Immature natural killer cell (primary cell): ENCODE data around the gene NCOA3. TPM values are rescaled to one million over a fixed set of nuclear protein-coding genes. Genes with fewer than 3 reads are reported as not detected.
A peak's percentile ranks its signal among the peaks of the same experiment; 100 is the strongest.

Source experiments
- DNase-seq, 3 donors: peaks; one replicate each; pipeline ENCODE4 v3.0.0; 2022; ENCODE audit warnings: mixed read lengths in 1 of 3
- H3K27ac Mint-ChIP-seq, 6 donors: one replicate each; pipeline ENCODE4 v1.8.0; 2020; ENCODE audit warnings: mixed read lengths in 6 of 6, mild to moderate bottlenecking in 5 of 6, inconsistent platforms in 4 of 6, moderate library complexity in 3 of 6
- H3K27me3 Mint-ChIP-seq, 3 donors: one replicate each; pipeline ENCODE4 v1.8.0; 2020 to 2021; ENCODE audit warnings: low read depth in 3 of 3, mild to moderate bottlenecking in 3 of 3, mixed read lengths in 3 of 3, moderate library complexity in 3 of 3, inconsistent platforms in 1 of 3
- H3K36me3 Mint-ChIP-seq, 3 donors: one replicate each; pipeline ENCODE4 v1.8.0; 2020; ENCODE audit warnings: mixed read lengths in 3 of 3, inconsistent platforms in 2 of 3, mild to moderate bottlenecking in 2 of 3
- H3K4me1 Mint-ChIP-seq, 2 donors: one replicate each; pipeline ENCODE4 v1.8.0; 2020; ENCODE audit warnings: inconsistent platforms in 2 of 2, mild to moderate bottlenecking in 2 of 2, mixed read lengths in 2 of 2, moderate library complexity in 1 of 2
- H3K4me3 Mint-ChIP-seq, 5 donors: one replicate each; pipeline ENCODE4 v1.8.0; 2020; ENCODE audit warnings: mild to moderate bottlenecking in 5 of 5, mixed read lengths in 5 of 5, inconsistent platforms in 3 of 5, moderate library complexity in 3 of 5
- H3K9me3 Mint-ChIP-seq, 6 donors: one replicate each; pipeline ENCODE4 v1.8.0; 2020; ENCODE audit warnings: mild to moderate bottlenecking in 6 of 6, mixed read lengths in 6 of 6, inconsistent platforms in 4 of 6, moderate library complexity in 3 of 6
- polyA plus RNA-seq, 3 donors: library from polyadenylated mRNA; unstranded; fragments of 300-500 nt; fragmentation: Illumina TruSeq; gene quantifications; one replicate each; pipeline ENCODE4 v1.2.3, GENCODE V29; 2021

Gene NCOA3
- polyA plus RNA-seq, 3 donors from 2014 or later: 2.9 to 19.1 (median 5.7) TPM

DNA sequence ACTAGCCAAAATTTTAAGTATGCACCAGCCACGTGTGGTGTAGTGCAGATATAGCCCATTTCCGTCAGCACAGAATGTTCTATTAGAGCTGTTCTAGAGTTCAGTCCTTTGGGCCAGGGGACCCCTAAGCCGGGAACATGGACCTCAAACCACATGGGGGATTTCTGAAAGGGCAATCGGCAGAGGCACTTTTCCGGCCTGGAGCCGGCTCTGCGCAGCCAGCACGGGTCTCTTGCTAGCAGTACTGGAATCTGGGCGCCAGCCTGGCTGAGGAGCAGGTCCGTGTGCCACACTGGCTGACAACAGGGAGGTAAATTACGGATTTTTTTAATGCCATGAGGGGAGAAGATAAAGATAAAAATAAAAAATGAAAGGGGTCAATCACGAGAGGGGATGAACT is 163.1 kb downstream of the NCOA3 start:
- Mint-ChIP-seq H3K27ac (no peak overlapping the region), H3K4me1 (peaks cover 7 to 12% of the 10 kb centered on the region in 2 donors), H3K4me3 (no peak overlapping the region), H3K27me3 (peaks cover 4 to 13% (median 6%) of the 10 kb centered on the region in 3 donors), H3K36me3 (peaks cover 0 to 7% (median 0%) of the 10 kb centered on the region in 3 donors), H3K9me3 (no peaks in the 10 kb centered on the region)
- DNase-seq: no peak

DNA sequence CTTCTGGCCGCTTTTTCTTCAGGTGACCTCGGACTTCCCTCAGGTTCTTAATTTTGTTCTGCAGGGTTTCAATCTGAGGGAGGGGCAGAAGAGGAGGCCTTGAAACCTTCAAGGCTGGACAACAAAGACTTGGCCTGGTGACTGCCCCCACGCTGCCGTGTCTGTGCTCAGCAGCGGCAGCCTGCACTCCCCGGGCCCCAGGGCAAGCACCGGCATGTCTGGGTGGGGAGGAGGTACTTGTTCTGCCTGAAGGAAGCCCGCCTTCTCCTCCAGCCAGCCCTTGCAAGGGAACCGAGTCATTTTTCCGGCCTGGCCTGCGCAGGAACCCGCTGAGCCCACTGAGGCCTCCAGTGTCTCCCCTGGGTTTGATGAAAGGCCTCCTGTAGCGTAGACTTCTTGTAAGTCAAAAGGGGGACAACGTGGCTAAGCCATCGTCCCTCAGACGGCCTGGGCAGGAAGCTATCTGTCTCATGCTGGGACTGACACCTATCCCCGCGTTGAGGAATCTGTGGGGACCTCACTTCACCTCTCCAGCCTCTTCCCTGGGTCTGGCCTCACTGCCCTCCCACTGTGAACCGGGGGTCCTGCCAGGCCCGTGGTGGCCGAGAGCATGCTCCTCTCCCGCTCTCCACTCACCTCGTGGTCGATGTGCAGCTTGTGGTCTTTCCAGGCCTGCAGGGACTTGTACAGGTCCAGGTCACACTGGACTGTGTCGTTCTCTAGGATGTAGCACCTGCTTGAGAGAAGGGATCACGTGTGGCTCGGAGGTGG is 163.7 kb downstream of the NCOA3 start:
- H3K4me3 Mint-ChIP-seq: no peak overlapping the region

GRCh38 chr20:47666304-47666703 is 164.6 kb downstream of the NCOA3 start:
- no peak for DNase-seq
- Mint-ChIP-seq H3K36me3 (no peaks in the 10 kb centered on the region), H3K4me1 (peaks cover 7 to 12% of the 10 kb centered on the region in 2 donors), H3K27me3 (peaks cover 4 to 13% (median 6%) of the 10 kb centered on the region in 3 donors), H3K27ac (peak overlapping the region in 1 of 6 donors; percentile 69), H3K9me3 (no peaks in the 10 kb centered on the region), H3K4me3 (no peak overlapping the region)

More for the DNA sequence above, 163.7 kb downstream of the NCOA3 start:
- Mint-ChIP-seq H3K36me3 (peaks cover 0 to 7% (median 0%) of the 10 kb centered on the region in 3 donors), H3K9me3 (no peaks in the 10 kb centered on the region), H3K27ac (no peak overlapping the region), H3K4me1 (peaks cover 7 to 12% of the 10 kb centered on the region in 2 donors), H3K27me3 (peaks cover 4 to 15% (median 6%) of the 10 kb centered on the region in 3 donors)
- DNase-seq: no peak

DNA sequence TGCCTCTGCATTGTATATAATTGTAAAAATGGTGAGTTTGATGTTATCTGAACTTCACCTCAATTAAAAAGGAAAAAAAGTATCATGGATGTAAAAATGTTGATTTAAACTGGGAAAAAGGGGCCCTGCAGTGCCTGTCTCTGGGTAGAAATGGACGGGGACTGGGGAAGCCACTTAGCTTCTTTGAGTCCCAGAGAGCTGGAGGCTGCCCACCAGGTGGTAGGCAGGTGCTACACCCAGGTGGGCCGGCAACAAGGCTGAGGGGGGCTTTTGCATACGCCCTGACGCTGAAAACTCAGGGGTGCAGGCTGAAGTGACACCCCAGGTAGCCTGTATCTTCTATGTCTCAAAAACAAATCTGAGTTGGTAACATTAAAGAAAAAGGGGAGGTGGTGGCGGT is 165.4 kb downstream of the NCOA3 start:
- peaks cover 4 to 13% (median 6%) of the 10 kb centered on the region in 3 donors for H3K27me3 Mint-ChIP-seq
- H3K9me3 Mint-ChIP-seq: no peaks in the 10 kb centered on the region
- DNase-seq: no peak
- no peak overlapping the region for H3K27ac Mint-ChIP-seq
- H3K4me1 Mint-ChIP-seq: peaks cover 7 to 12% of the 10 kb centered on the region in 2 donors
- H3K4me3 Mint-ChIP-seq: no peak overlapping the region
- no peaks in the 10 kb centered on the region for H3K36me3 Mint-ChIP-seq

DNA sequence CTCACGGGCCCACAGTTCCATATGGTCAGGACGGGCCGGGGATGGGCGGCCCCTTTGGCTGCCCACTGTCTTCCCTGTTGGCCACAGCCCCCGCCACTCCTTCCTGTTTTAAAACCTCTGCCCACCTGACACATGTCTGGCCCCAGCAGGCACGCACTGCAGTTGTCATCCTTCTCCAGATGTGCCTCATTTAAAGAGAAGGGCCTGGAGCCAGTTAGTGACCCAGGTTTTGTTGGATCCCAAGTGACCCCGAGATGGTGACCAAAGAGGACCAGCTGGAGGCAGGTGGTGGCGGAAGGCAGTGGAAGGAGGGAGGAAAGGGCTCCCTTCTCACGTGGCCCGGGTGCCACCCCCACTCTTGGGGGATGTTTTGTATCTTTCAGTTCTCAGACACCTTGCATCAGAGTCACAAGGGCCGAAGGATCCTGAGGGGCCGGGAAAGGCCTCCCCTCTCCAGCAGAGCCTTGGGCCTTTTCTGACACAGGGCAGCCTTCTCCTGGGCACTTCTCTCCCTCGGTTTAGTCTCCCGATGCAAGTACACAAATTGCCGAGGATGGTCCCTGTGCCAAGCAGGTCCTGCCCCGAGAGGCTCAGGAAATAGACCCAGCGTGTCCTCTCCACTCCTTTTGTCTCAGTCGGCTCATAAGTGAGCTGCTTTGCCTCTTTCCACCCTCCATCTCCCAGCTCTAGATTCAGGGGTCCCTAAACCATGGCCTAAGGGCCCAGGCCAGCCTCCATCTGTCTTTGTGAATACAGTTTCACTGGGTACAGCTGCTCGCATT is 166.0 kb downstream of the NCOA3 start:
- H3K36me3 Mint-ChIP-seq: no peaks in the 10 kb centered on the region
- DNase-seq: no peak
- H3K27ac Mint-ChIP-seq: peak overlapping the region in 1 of 6 donors; percentile 65
- H3K4me1 Mint-ChIP-seq: peaks cover 5 to 12% of the 10 kb centered on the region in 2 donors
- no peak overlapping the region for H3K4me3 Mint-ChIP-seq
- H3K27me3 Mint-ChIP-seq: peaks cover 4 to 13% (median 6%) of the 10 kb centered on the region in 3 donors
- H3K9me3 Mint-ChIP-seq: no peaks in the 10 kb centered on the region

- no peaks in the 10 kb centered on the region for H3K9me3 Mint-ChIP-seq
- H3K27ac Mint-ChIP-seq: peak overlapping the region in 1 of 6 donors; percentile 65
- DNase-seq: no peak
- peaks cover 4 to 9% (median 6%) of the 10 kb centered on the region in 3 donors for H3K27me3 Mint-ChIP-seq
- H3K4me3 Mint-ChIP-seq: no peak overlapping the region
- peaks cover 4 to 11% of the 10 kb centered on the region in 2 donors for H3K4me1 Mint-ChIP-seq
- H3K36me3 Mint-ChIP-seq: no peaks in the 10 kb centered on the region
Measured at GRCh38 chr20:47668313-47669151, 166.8 kb downstream of the NCOA3 start.

GRCh38 chr20:47669152-47669425 is 167.4 kb downstream of the NCOA3 start:
- Mint-ChIP-seq H3K36me3 (no peaks in the 10 kb centered on the region), H3K27ac (no peak overlapping the region), H3K4me1 (peaks cover 0 to 5% of the 10 kb centered on the region in 2 donors), H3K27me3 (peaks cover 2 to 9% (median 4%) of the 10 kb centered on the region in 3 donors), H3K9me3 (no peaks in the 10 kb centered on the region), H3K4me3 (no peak overlapping the region)
- no peak for DNase-seq

GRCh38 chr20:47669489-47669888 is 167.8 kb downstream of the NCOA3 start:
- Mint-ChIP-seq H3K9me3 (no peaks in the 10 kb centered on the region), H3K36me3 (no peaks in the 10 kb centered on the region), H3K4me3 (no peak overlapping the region), H3K4me1 (peaks cover 0 to 2% of the 10 kb centered on the region in 2 donors), H3K27me3 (peaks cover 2 to 9% (median 4%) of the 10 kb centered on the region in 3 donors), H3K27ac (no peak overlapping the region)
- no peak for DNase-seq

- no peaks in the 10 kb centered on the region for H3K4me1 Mint-ChIP-seq
- peaks cover 2 to 9% (median 4%) of the 10 kb centered on the region in 3 donors for H3K27me3 Mint-ChIP-seq
- peak overlapping the region in 1 of 6 donors; percentile 20 for H3K27ac Mint-ChIP-seq
- no peaks in the 10 kb centered on the region for H3K36me3 Mint-ChIP-seq
- no peak overlapping the region for H3K4me3 Mint-ChIP-seq
- no peaks in the 10 kb centered on the region for H3K9me3 Mint-ChIP-seq
- no peak for DNase-seq
Measured at GRCh38 chr20:47669927-47670890, 168.5 kb downstream of the NCOA3 start.

- no peak overlapping the region for H3K4me3 Mint-ChIP-seq
- H3K27ac Mint-ChIP-seq: peak overlapping the region in 1 of 6 donors; percentile 57
- peaks cover 4 to 9% (median 5%) of the 10 kb centered on the region in 3 donors for H3K27me3 Mint-ChIP-seq
- no peak for DNase-seq
- no peaks in the 10 kb centered on the region for H3K9me3 Mint-ChIP-seq
- no peaks in the 10 kb centered on the region for H3K4me1 Mint-ChIP-seq
- no peaks in the 10 kb centered on the region for H3K36me3 Mint-ChIP-seq
Measured at GRCh38 chr20:47670913-47671312, 169.2 kb downstream of the NCOA3 start.

- H3K27ac Mint-ChIP-seq: no peak overlapping the region
- no peaks in the 10 kb centered on the region for H3K36me3 Mint-ChIP-seq
- peaks cover 0 to 9% (median 5%) of the 10 kb centered on the region in 3 donors for H3K27me3 Mint-ChIP-seq
- no peak for DNase-seq
- no peaks in the 10 kb centered on the region for H3K4me1 Mint-ChIP-seq
- H3K9me3 Mint-ChIP-seq: no peaks in the 10 kb centered on the region
- no peak overlapping the region for H3K4me3 Mint-ChIP-seq
Measured at GRCh38 chr20:47672166-47672565, 170.5 kb downstream of the NCOA3 start.

DNA sequence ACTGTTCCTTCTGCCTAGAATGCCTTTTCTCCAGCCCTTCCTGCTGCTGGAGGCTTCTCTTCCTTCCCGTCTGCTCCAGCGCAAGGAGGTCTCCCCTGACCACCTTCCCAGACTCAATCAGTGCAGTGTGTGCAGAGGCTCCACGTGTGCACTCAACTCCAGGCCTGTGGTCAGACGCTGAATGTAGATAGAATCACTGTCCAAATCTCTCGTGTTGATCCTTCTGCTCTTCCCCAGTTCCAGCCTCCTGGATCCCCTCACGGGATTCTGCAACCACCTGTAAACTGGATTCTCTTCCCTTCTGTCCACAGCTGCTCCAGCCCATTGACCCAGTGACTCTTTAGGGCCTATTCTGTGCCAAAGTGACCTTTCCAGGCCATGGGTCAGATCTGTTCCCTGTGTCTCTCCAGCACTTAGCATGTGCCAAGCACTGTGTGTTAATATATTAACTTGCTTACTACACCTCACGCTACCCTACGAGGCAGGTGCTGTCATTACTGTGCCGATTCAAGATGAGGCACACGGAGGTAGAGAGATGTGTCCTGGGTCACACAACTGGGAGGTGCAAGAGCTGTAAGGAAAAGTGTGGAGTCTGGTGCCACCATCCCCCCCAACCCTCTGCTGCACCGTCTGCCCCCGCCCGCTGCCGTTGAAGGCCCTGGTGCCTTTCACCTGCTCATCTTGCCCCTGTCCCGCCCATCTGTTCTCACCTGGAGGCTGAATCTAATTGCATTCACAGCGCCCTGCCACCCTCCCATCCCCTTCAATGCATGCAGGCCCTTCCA is 171.4 kb downstream of the NCOA3 start:
- peaks cover 0 to 9% (median 3%) of the 10 kb centered on the region in 3 donors for H3K27me3 Mint-ChIP-seq
- H3K4me3 Mint-ChIP-seq: no peak overlapping the region
- peaks cover 0 to 3% of the 10 kb centered on the region in 2 donors for H3K4me1 Mint-ChIP-seq
- no peaks in the 10 kb centered on the region for H3K36me3 Mint-ChIP-seq
- H3K9me3 Mint-ChIP-seq: no peaks in the 10 kb centered on the region
- no peak overlapping the region for H3K27ac Mint-ChIP-seq
- DNase-seq: no peak
